HUDEP-2 (cell line): ENCODE data around the gene PCK2.
"Not testable (repeated sequence)": the region's sequence is repeated elsewhere in the genome, so short reads cannot be mapped to it uniquely, and the experiment has no call there.

Source experiments
- DNase-seq, 76 experiments: peaks; one replicate each; lab custom pipeline; 2025; ENCODE audit not compliant: unreplicated experiment in 76 of 76; lab: John Stamatoyannopoulos, UW

PCK2 gene

DNA sequence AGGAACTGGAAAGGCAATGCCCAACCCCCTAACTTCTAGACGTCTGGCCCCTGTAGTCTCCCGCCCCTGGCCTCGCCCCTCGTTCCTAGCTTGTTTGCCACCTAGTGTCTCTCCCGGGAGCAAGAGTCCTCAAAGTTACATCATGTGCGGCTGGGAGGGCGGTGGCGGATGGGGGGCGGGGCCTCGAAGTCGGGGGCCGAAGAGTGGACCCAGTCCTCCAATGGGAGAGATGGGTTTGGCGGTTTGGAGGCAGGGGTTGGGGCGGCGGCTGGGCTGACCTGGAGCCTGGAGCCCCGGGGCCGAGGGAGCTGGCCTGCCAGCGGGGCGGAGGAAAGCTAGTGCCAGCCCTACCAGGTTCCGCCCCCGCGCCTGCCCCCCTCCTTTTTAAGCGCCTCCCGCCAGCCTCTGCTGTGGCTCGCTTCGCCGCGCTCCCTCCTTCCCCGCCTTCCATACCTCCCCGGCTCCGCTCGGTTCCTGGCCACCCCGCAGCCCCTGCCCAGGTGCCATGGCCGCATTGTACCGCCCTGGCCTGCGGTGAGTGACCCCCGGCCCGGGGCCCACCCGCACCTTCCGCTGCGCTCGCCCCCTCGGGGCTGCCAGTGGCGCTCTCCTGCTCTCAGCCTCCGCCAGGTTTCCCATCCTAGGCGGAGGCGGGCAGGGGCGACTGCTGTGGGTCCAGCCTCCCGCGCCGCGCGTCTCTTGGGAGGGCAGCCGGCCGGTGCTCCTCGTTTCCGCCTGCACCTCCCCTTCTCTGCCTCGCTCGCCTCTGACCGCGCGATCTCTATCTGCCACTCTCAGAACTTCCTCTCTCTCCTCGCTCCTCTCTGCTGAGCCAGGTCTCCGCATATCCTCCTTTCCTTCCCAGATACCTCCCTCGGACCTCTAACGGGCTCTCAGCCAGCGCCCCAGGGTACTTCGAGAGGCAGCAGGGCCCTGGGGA, at the start of gene PCK2:
Gene PCK2 (plus strand): TSS at position 411 of the 940 bp plus-strand sequence. CDS start 95 bp downstream, at position 506.
- peak in 75 of 76 experiments; percentile 74 to 98 (median 96) for DNase-seq

DNA sequence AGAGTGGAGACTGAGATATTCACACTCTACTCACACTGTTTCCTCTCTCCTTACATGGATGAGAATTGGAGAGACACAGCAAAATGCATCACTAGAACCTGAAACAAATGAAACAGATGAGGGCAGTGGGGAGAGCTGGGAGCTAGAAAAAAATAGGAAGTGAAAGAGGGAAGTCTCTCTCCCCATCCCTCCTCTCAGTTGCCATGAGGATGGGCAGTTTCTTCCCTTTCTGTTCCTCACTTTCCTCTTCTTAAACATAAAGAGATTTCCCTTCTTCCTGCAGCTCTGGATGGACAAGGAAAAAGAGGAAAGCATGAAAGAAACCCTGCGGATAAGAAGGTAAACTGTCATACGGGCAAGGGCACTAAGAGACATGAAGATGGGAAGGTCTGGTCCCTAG, 45.1 kb upstream of the PCK2 start:
- not testable (repeated sequence) for DNase-seq

DNA sequence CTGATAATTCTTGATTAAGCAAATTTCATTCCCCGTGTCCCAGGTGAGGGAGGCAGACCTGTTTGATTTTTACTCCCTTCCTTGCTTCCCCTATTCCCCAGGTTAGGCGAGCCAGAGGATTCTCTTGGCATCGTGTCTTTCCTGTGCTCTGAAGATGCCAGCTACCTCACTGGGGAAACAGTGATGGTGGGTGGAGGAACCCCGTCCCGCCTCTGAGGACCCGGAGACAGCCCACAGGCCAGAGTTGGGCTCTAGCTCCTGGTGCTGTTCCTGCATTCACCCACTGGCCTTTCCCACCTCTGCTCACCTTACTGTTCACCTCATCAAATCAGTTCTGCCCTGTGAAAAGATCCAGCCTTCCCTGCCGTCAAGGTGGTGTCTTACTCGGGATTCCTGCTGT, 43.4 kb upstream of the PCK2 start:
- not testable (repeated sequence) for DNase-seq

GRCh38 chr14:24051176-24051788, 42.8 kb upstream of the PCK2 start:
- no peak for DNase-seq

- peak in 47 of 76 experiments; percentile 2 to 55 (median 24) for DNase-seq
Measured at GRCh38 chr14:24051789-24052655, 42.1 kb upstream of the PCK2 start, which contains the start of gene CARMIL3. Gene CARMIL3, plus strand, starts transcription at chr14:24052009. Its CDS starts 145 bp downstream, at chr14:24052154.

GRCh38 chr14:24052656-24053547, 41.2 kb upstream of the PCK2 start:
- peak in 20 of 76 experiments; percentile 2 to 61 (median 16) for DNase-seq

- DNase-seq: peak in 1 of 76 experiments; percentile 2
Measured at GRCh38 chr14:24053548-24054323, 40.4 kb upstream of the PCK2 start.

- DNase-seq: no peak
Measured at GRCh38 chr14:24054324-24054641, 39.8 kb upstream of the PCK2 start.

DNA sequence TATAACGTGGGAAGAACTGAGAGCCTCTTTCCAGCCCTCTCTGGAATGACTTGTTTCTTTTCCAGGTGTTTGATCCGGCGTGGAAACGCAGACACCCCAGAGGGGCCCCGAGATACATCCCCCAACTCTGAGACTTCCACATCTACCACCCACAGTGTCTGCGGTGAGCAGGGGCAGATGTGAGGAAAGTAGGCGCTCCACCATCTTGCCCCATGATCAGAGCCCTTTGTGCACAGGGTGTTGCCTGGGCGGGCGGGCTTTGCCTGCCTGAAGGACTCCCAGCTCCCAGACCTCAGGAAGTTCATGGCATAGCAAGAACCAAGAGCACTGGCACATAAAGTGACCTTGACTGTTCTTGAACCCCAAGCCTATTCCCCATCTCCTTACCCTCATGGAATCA, 39.5 kb upstream of the PCK2 start:
- DNase-seq: no peak

DNA sequence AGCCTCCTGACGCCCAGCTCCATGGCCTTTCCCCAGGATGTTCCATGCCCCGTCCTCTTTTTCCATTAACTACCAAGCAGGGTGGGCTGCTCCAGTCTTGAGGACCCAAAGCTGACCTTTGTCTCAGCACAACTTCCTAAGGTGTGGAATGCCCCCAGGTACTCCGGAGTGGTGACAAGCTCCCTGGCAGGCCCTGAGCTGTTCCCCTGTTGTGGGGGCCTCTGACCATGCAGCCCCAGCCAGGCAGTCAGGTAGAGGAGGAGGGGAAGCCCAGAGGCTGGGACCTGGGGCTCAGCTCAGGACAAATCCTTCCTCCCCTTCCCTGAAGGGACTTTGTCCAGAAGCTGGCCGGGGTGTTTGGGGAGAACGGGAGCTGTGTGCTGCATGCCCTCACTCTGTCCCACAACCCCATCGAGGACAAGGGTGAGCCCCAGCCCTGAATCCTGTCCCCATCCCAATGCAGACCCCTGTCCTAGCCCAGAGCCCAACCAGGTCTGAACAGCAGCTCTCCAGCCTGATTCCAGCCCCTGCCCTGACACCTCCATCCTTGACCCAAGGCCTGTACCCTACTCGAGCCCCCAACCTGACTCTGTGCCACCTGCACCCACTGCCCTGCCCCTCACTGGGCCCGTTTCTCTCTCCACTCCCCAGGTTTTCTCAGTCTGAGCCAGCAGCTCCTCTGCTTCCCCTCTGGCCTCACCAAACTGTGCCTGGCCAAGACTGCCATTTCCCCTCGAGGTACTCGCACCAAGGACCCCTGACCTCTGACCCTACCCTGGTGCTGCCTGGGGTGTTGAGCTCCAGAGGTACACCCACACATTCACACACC, 37.9 kb upstream of the PCK2 start:
- DNase-seq: no peak

GRCh38 chr14:24056800-24057184, 37.3 kb upstream of the PCK2 start:
- no peak for DNase-seq

- no peak for DNase-seq
Measured at GRCh38 chr14:24057271-24057670, 36.8 kb upstream of the PCK2 start.

- no peak for DNase-seq
Measured at GRCh38 chr14:24057867-24058259, 36.2 kb upstream of the PCK2 start.

DNA sequence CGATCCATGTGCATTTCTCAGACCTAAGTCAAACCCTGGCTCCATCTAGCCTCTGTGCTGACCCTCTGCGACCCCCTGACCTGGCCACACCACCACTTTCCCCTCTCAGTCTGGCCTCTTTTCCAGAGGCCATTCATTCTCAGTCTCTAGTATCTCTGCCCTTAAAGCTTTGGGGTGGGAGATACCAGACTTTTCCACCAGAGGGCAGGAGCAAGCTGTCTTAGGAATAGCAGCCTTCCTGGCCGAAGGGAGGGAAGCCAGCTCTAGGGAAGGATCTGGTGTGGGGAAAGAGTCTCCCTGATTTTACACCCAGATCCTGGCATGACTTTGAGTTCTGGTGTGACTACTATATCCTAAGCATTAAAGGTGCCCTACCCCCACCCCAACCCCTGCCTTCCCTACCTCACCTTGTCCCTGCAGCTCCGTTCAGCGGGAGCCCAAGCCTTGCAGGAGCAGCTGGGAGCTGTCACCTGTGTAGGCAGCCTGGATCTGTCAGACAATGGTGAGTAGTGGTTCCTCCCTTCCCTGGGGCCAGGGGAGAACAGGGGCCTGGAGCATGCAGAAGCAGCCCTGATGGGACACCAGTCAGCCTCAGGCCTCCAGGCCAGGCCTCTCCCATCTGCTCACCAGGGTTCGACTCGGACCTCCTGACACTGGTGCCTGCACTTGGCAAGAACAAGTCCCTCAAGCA, 35.7 kb upstream of the PCK2 start:
- DNase-seq: peak in 64 of 76 experiments; percentile 8 to 80 (median 50)

DNA sequence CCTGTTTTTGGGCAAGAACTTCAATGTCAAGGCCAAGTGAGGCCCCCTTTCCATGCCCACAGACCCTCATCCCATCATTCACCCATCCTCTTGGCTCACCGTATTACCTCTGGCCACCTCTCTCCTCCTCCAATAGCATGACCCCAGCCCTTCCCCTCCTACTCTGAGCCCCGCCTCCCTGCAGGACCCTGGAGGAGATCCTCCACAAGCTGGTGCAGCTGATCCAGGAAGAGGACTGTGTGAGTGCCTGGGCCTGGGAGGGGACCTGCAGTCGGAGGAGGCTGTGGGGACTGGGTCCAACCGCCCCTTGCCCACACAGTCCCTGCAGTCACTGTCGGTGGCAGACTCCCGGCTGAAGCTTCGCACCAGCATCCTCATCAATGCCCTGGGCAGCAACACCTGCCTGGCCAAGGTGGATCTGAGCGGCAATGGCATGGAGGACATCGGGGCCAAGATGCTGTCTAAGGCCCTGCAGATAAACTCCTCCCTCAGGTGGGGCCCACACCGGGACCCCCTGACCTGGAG, 35.1 kb upstream of the PCK2 start:
- DNase-seq: peak in 1 of 76 experiments; percentile 1

DNA sequence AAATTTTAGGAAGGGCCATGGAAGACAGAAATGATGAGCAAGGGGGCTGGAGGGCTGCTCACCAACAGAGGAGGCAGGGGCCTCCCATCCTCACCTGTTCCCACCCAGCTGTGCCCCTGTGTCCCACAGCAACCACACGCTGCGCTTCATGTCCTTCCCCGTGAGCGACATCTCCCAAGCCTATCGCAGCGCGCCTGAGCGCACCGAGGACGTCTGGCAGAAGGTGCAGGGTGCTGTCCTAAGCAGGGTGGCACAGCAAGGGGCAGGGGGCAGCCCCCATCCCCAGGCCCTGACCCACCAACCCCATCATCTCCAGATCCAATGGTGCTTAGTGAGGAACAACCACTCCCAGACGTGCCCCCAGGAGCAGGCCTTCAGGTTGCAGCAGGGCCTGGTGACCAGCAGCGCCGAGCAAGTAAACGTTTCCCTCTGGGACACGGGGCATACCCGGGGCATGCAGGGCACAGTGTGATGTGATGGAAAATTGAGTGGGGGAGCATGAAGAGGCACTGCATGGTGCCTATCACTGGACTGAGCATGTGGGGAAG, 34.2 kb upstream of the PCK2 start:
- DNase-seq: no peak

DNA sequence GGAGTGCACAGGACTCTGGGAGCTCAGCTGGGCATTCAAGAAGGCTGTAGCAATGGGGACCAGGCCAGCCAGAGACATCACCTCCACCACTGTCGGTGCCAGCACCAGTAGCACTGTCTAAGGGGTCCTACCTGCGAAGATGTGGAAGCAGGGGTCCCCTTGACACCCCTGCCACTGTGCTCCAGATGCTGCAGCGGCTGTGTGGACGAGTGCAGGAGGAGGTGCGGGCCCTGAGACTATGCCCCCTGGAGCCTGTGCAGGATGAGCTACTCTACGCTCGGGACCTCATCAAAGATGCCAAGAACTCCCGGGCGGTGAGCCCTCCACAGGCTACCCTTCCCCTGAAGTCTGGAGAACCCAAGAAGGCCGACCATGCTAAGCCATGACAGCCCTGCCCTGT, 33.7 kb upstream of the PCK2 start:
- no peak for DNase-seq
